ENCODE measurements around the gene PHYHIPL.

- TF ChIP-seq, protein P1, sequence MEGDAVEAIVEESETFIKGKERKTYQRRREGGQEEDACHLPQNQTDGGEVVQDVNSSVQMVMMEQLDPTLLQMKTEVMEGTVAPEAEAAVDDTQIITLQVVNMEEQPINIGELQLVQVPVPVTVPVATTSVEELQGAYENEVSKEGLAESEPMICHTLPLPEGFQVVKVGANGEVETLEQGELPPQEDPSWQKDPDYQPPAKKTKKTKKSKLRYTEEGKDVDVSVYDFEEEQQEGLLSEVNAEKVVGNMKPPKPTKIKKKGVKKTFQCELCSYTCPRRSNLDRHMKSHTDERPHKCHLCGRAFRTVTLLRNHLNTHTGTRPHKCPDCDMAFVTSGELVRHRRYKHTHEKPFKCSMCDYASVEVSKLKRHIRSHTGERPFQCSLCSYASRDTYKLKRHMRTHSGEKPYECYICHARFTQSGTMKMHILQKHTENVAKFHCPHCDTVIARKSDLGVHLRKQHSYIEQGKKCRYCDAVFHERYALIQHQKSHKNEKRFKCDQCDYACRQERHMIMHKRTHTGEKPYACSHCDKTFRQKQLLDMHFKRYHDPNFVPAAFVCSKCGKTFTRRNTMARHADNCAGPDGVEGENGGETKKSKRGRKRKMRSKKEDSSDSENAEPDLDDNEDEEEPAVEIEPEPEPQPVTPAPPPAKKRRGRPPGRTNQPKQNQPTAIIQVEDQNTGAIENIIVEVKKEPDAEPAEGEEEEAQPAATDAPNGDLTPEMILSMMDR (IDR thresholded peaks at IDR 0.05): no peak
- TF ChIP-seq POLR2A (IDR thresholded peaks at IDR 0.05) (no peak), POLR2AphosphoS5 (IDR thresholded peaks at IDR 0.05) (no peak)
These were observed 4.3 kb downstream of the PHYHIPL start for GRCh38 chr10:59180689-59181270.
